PC-3 (cell line): ENCODE results near the gene CFAP299.

Experiments
- EZH2 ChIP-seq: fragments of 300-600 bp; sonication (generic); IDR thresholded peaks from one replicate; pipeline ENCODE4 v1.6.1; 2017; ENCODE audit warnings: antibody characterized with exemption, mild to moderate bottlenecking, low read length; ENCODE audit not compliant: unreplicated experiment
- TF ChIP-seq, protein P1 (sequence below): fragments of 300-600 bp; sonication (generic); conservative IDR thresholded peaks from 2 replicates; pipeline ENCODE4 v1.5.1; 2017; ENCODE audit warnings: antibody characterized with exemption, low read depth, mild to moderate bottlenecking, low read length

DNA sequence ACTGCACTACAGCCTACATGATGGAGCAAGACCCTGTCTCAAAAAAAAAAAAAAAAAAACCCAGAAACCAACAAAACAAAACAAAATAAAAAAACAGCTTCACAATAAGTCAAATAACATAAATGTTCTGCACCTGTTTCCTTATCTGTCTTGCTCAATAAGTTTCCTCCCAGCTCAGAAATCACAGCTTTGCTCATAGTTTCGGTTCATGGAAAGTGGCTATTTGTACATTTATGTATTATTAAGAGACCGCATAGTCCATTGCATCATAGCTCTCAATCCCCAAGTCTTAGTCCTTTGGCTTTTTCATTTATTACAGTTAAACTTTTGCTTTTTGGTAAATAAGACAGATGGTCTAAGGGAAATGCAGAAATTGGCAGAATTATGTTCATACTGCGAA is 24.4 kb upstream of the CFAP299 start:
- TF ChIP-seq EZH2: no peak
- TF ChIP-seq, protein P1, sequence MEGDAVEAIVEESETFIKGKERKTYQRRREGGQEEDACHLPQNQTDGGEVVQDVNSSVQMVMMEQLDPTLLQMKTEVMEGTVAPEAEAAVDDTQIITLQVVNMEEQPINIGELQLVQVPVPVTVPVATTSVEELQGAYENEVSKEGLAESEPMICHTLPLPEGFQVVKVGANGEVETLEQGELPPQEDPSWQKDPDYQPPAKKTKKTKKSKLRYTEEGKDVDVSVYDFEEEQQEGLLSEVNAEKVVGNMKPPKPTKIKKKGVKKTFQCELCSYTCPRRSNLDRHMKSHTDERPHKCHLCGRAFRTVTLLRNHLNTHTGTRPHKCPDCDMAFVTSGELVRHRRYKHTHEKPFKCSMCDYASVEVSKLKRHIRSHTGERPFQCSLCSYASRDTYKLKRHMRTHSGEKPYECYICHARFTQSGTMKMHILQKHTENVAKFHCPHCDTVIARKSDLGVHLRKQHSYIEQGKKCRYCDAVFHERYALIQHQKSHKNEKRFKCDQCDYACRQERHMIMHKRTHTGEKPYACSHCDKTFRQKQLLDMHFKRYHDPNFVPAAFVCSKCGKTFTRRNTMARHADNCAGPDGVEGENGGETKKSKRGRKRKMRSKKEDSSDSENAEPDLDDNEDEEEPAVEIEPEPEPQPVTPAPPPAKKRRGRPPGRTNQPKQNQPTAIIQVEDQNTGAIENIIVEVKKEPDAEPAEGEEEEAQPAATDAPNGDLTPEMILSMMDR: no peak
